IMR-90 (cell line): ENCODE measurements around the gene LRP5. TPM values are rescaled to one million over a fixed set of nuclear protein-coding genes. Genes with fewer than 3 reads are reported as not detected.

Experiments
- ATAC-seq: fragments of 200-7000 bp; cut with Tn5 transposase; 2 replicates; pipeline ENCODE4 v1.9.1; 2020; ENCODE audit warnings: low read depth, mild to moderate bottlenecking, moderate library complexity
- BruUV-seq: library from RNA; stranded (reverse); fragments of 400-500 nt; replicated peaks from 2 replicates; lab custom pipeline; 2021; lab: Mats Ljungman, UMichigan
- CTCF ChIA-PET: fragments of 300-600 bp; formaldehyde crosslinking; extraction: SDS; loops from one replicate; lab custom pipeline; 2021; ENCODE audit warnings: antibody characterized with exemption; lab: Yijun Ruan, JAX
- POLR2A ChIA-PET: fragments of 300-600 bp; sonication (Branson Sonifier 250); formaldehyde crosslinking; loops from one replicate; lab custom pipeline; 2022; ENCODE audit warnings: antibody characterized with exemption; ENCODE audit not compliant: unreplicated experiment; lab: Charles Lee
- DNase-seq: peaks from one replicate; pipeline ENCODE4 v3.0.0; 2013
- H2AFZ ChIP-seq: replicated peaks from 2 replicates; pipeline ENCODE3; 2013; ENCODE audit warnings: low read length, mild to moderate bottlenecking; ENCODE audit not compliant: poor library complexity
- H2AK5ac ChIP-seq: 2 replicates; pipeline ENCODE4 v1.6.1; 2013; ENCODE audit warnings: low read depth, low read length, inconsistent platforms
- H2AK9ac ChIP-seq: replicated peaks from 2 replicates; pipeline ENCODE3; 2013; ENCODE audit warnings: mild to moderate bottlenecking, low read depth, low read length, moderate library complexity; ENCODE audit not compliant: poor library complexity
- H2BK120ac ChIP-seq: 2 replicates; pipeline ENCODE4 v1.6.1; 2013; ENCODE audit warnings: low read depth, low read length, inconsistent platforms
- H2BK15ac ChIP-seq: 3 replicates; pipeline ENCODE4 v1.6.1; 2013; ENCODE audit warnings: low read depth, low read length, inconsistent platforms
- H2BK20ac ChIP-seq: 2 replicates; pipeline ENCODE4 v1.6.1; 2013; ENCODE audit warnings: low read depth, mild to moderate bottlenecking, inconsistent platforms, low read length, moderate library complexity
- H2BK5ac ChIP-seq: 2 replicates; pipeline ENCODE4 v1.6.1; 2013; ENCODE audit warnings: mild to moderate bottlenecking, low read depth, low read length, inconsistent platforms; ENCODE audit not compliant: poor library complexity, severe bottlenecking
- H3K14ac ChIP-seq: replicated peaks from 2 replicates; pipeline ENCODE4 v1.6.1; 2013; ENCODE audit warnings: low read depth, low read length, inconsistent platforms
- H3K18ac ChIP-seq: 2 replicates; pipeline ENCODE4 v1.6.1; 2013; ENCODE audit warnings: low read depth, low read length, control low read depth
- H3K23ac ChIP-seq: 2 replicates; pipeline ENCODE4 v1.6.1; 2013; ENCODE audit warnings: low read depth, low read length, inconsistent platforms
- H3K27ac ChIP-seq: 2 replicates; pipeline ENCODE4 v1.5.1; 2013; ENCODE audit warnings: mild to moderate bottlenecking, control low read depth, low read length; ENCODE audit not compliant: insufficient read depth
- H3K27me3 ChIP-seq: 2 replicates; pipeline ENCODE4 v1.6.1; 2013; ENCODE audit warnings: low read length; ENCODE audit not compliant: control insufficient read depth, insufficient read depth
- H3K36me3 ChIP-seq: 2 replicates; pipeline ENCODE4 v1.6.1; 2013; ENCODE audit warnings: low read length, mixed read lengths; ENCODE audit not compliant: control insufficient read depth, insufficient read depth
- H3K4ac ChIP-seq: 2 replicates; pipeline ENCODE4 v1.6.1; 2013; ENCODE audit warnings: low read depth, low read length, inconsistent platforms
- H3K4me1 ChIP-seq: 2 replicates; pipeline ENCODE4 v1.6.1; 2013; ENCODE audit warnings: low read length, mixed read lengths; ENCODE audit not compliant: control insufficient read depth, insufficient read depth
- H3K4me2 ChIP-seq: 2 replicates; pipeline ENCODE4 v1.6.1; 2013; ENCODE audit warnings: low read depth, mild to moderate bottlenecking, control low read depth, low read length, moderate library complexity
- H3K4me3 ChIP-seq: 2 replicates; pipeline ENCODE4 v1.5.1; 2013; ENCODE audit warnings: low read depth, mild to moderate bottlenecking, control low read depth, low read length, moderate library complexity; ENCODE audit not compliant: insufficient read depth
- H3K56ac ChIP-seq: 2 replicates; pipeline ENCODE4 v1.6.1; 2013; ENCODE audit warnings: low read length, inconsistent platforms; ENCODE audit not compliant: insufficient read depth; ENCODE audit errors: extremely low read depth
- H3K79me1 ChIP-seq, 2 experiments: 2 replicates each; pipeline ENCODE4 v1.6.1; 2013; ENCODE audit warnings: low read length in 2 of 2, inconsistent platforms in 1 of 2, low read depth in 1 of 2
- H3K9ac ChIP-seq: 2 replicates; pipeline ENCODE4 v1.6.1; 2013; ENCODE audit warnings: low read depth, low read length, control low read depth
- H3K9me1 ChIP-seq: 2 replicates; pipeline ENCODE4 v1.6.1; 2013; ENCODE audit warnings: low read length, inconsistent platforms; ENCODE audit not compliant: insufficient read depth
- H3K9me3 ChIP-seq: 2 replicates; pipeline ENCODE4 v1.6.1; 2013; ENCODE audit warnings: low read length; ENCODE audit not compliant: control insufficient read depth, insufficient read depth
- H4K20me1 ChIP-seq: 2 replicates; pipeline ENCODE4 v1.6.1; 2013; ENCODE audit warnings: low read length, inconsistent platforms; ENCODE audit not compliant: insufficient read depth
- H4K5ac ChIP-seq: 2 replicates; pipeline ENCODE4 v1.6.1; 2013; ENCODE audit warnings: mild to moderate bottlenecking, low read depth, low read length, control low read depth
- H4K8ac ChIP-seq, 2 experiments: 2 replicates each; pipeline ENCODE4 v1.6.1; 2013; ENCODE audit warnings: low read depth in 2 of 2, low read length in 2 of 2, control low read depth in 1 of 2, inconsistent platforms in 1 of 2
- H4K91ac ChIP-seq: 2 replicates; pipeline ENCODE4 v1.6.1; 2013; ENCODE audit warnings: low read depth, low read length, inconsistent platforms; ENCODE audit not compliant: insufficient read depth
- BHLHE40 ChIP-seq: fragments of 150-350 bp; IDR thresholded peaks from 2 replicates; pipeline ENCODE4 v1.6.1; 2016; ENCODE audit warnings: mild to moderate bottlenecking, low read depth, low read length
- CEBPB ChIP-seq: IDR thresholded peaks from 2 replicates; pipeline ENCODE4 v1.6.1; 2012; ENCODE audit warnings: low read depth, low read length, improper control_type of control experiment
- CHD1 ChIP-seq: IDR thresholded peaks from 2 replicates; pipeline ENCODE4 v1.6.1; 2012; ENCODE audit warnings: low read depth, low read length, improper control_type of control experiment
- FOS ChIP-seq: fragments of 150-350 bp; IDR thresholded peaks from 2 replicates; pipeline ENCODE4 v1.6.1; 2016; ENCODE audit warnings: low read depth, low read length
- MAFK ChIP-seq: IDR thresholded peaks from 2 replicates; pipeline ENCODE4 v1.6.1; 2012; ENCODE audit warnings: low read depth, low read length, improper control_type of control experiment
- MAZ ChIP-seq: IDR thresholded peaks from 2 replicates; pipeline ENCODE4 v1.6.1; 2012; ENCODE audit warnings: low read depth, mild to moderate bottlenecking, low read length, improper control_type of control experiment, moderate library complexity, borderline replicate concordance
- MXI1 ChIP-seq: IDR thresholded peaks from 2 replicates; pipeline ENCODE4 v1.6.1; 2012; ENCODE audit warnings: low read depth, mild to moderate bottlenecking, low read length, moderate library complexity, borderline replicate concordance
- NFE2L2 ChIP-seq: fragments of 150-350 bp; IDR thresholded peaks from 2 replicates; pipeline ENCODE4 v1.6.1; 2016; ENCODE audit warnings: low read depth, mild to moderate bottlenecking, low read length
- POLR2A ChIP-seq: IDR thresholded peaks from 2 replicates; pipeline ENCODE4 v1.6.1; 2012; ENCODE audit warnings: mild to moderate bottlenecking, low read depth, low read length
- RAD21 ChIP-seq: IDR thresholded peaks from 2 replicates; pipeline ENCODE4 v1.6.1; 2012; ENCODE audit warnings: low read length, improper control_type of control experiment
- RCOR1 ChIP-seq: IDR thresholded peaks from 2 replicates; pipeline ENCODE4 v1.6.1; 2012; ENCODE audit warnings: mild to moderate bottlenecking, low read length, improper control_type of control experiment; ENCODE audit not compliant: insufficient replicate concordance
- RFX5 ChIP-seq: IDR thresholded peaks from 2 replicates; pipeline ENCODE4 v1.8.0; 2012; ENCODE audit warnings: low read depth, mild to moderate bottlenecking, low read length, moderate library complexity
- WGBS, 2 experiments: methylation state at CpG; one replicate each; pipeline versions ENCODE4 v1.1.5 to v1.1.7; 2013; ENCODE audit warnings: missing lambda C conversion rate in 2 of 2; ENCODE audit not compliant: insufficient read length in 1 of 2; ENCODE audit errors: extremely low coverage in 2 of 2; 5-methylcytosine and 5-hydroxymethylcytosine counted together
- dilution Hi-C: fragments of 300-500 bp; cut with HindIII; formaldehyde crosslinking; loops from one replicate; pipeline ENCODE4 v1.14.3; 2018; ENCODE audit warnings: low sequenced_read_pairs; ENCODE audit not compliant: unreplicated experiment
- in situ Hi-C: fragments of 300-500 bp; cut with MboI; formaldehyde crosslinking; loops from 3 replicates; pipeline ENCODE4 v1.14.3; 2019; ENCODE audit warnings: low sequenced_read_pairs, inconsistent platforms, mixed read lengths
- intact Hi-C: fragments of 100-400 bp; cut with micrococcal nuclease; formaldehyde crosslinking; loops from 2 replicates; pipeline ENCODE4 v1.10.0; 2022
- polyA plus RNA-seq, 3 experiments: library from polyadenylated mRNA; depleted of rRNA; stranded (reverse); fragments of >200 nt; gene quantifications; 2 replicates each; pipeline ENCODE4 v1.2.3, GENCODE V29; 2012; ENCODE audit warnings: low replicate concordance in 1 of 3
- total RNA-seq: library from RNA; depleted of rRNA; stranded (reverse); fragments of >200 nt; gene quantifications from 2 replicates; pipeline ENCODE4 v1.2.3, GENCODE V29; 2012
- TF ChIP-seq, protein P1 (sequence below): fragments of 150-350 bp; IDR thresholded peaks from 2 replicates; pipeline ENCODE4 v1.6.1; 2016; ENCODE audit warnings: low read depth, mild to moderate bottlenecking, low read length, moderate library complexity, borderline replicate concordance

Gene LRP5
- total and polyA plus RNA-seq, 2 of the 4 experiments (the other 2 are of a cell fraction) = 10.4 to 15.0 TPM

GRCh38 chr11:68479390-68479789, 167.0 kb downstream of the LRP5 start:
- Histone ChIP-seq H2AFZ (no peak overlapping the region), H2AK5ac (no peak overlapping the region), H4K8ac (no peak overlapping the region), H2AK9ac (no peak overlapping the region), H3K4me2 (no peak overlapping the region), H3K27me3 (no peaks in the 10 kb centered on the region), H3K27ac (no peak overlapping the region), H3K14ac (no peak overlapping the region), H2BK5ac (no peak overlapping the region), H3K9me1 (peaks cover 10% of the 10 kb centered on the region), H3K9me3 (no peaks in the 10 kb centered on the region), H2BK20ac (no peak overlapping the region), H2BK120ac (no peak overlapping the region), H3K79me1 (peaks cover 6 to 59% of the 10 kb centered on the region in 2 experiments; a peak in 3 of 4 replicates), H3K18ac (no peak overlapping the region), H3K9ac (no peak overlapping the region), H3K4ac (no peak overlapping the region), H4K91ac (no peak overlapping the region), H2BK15ac (no peak overlapping the region), H3K36me3 (no peaks in the 10 kb centered on the region), H3K4me3 (no peak overlapping the region), H3K4me1 (0 out of 2 replicates have a peak, but pooled peaks cover 6% of the 10 kb centered on the region), H4K20me1 (peaks cover 80% of the 10 kb centered on the region), H3K56ac (no peak overlapping the region), H3K23ac (no peak overlapping the region), H4K5ac (no peak overlapping the region)
- WGBS, 2 experiments = no CpG with 5 or more reads among the region's 3 CpGs
- no TSS peak for BruUV-seq
- dilution Hi-C loops = no loop called here
- intact Hi-C loops = no loop called here
- POLR2A ChIA-PET = no interaction called here
- CTCF ChIA-PET = no interaction called here
- in situ Hi-C loops = no loop called here
- TF ChIP-seq NFE2L2 = no peak
- TF ChIP-seq, protein P1, sequence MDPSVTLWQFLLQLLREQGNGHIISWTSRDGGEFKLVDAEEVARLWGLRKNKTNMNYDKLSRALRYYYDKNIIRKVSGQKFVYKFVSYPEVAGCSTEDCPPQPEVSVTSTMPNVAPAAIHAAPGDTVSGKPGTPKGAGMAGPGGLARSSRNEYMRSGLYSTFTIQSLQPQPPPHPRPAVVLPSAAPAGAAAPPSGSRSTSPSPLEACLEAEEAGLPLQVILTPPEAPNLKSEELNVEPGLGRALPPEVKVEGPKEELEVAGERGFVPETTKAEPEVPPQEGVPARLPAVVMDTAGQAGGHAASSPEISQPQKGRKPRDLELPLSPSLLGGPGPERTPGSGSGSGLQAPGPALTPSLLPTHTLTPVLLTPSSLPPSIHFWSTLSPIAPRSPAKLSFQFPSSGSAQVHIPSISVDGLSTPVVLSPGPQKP = no peak
- TF ChIP-seq FOS = no peak
- TF ChIP-seq MAZ = no peak
- no peak for TF ChIP-seq MAFK
- TF ChIP-seq RFX5 = no peak
- no peak for TF ChIP-seq CEBPB
- no peak for TF ChIP-seq CHD1
- no peak for TF ChIP-seq MXI1
- TF ChIP-seq RCOR1 = no peak
- no peak for TF ChIP-seq POLR2A
- TF ChIP-seq BHLHE40 = no peak
- TF ChIP-seq RAD21 = no peak
- ATAC-seq (no peak), DNase-seq (no peak)
